ENCODE results near the gene MSH2.
"Not testable (repeated sequence)": the region's sequence is repeated elsewhere in the genome, so short reads cannot be mapped to it uniquely, and the experiment has no call there.

MSH2 gene

DNA sequence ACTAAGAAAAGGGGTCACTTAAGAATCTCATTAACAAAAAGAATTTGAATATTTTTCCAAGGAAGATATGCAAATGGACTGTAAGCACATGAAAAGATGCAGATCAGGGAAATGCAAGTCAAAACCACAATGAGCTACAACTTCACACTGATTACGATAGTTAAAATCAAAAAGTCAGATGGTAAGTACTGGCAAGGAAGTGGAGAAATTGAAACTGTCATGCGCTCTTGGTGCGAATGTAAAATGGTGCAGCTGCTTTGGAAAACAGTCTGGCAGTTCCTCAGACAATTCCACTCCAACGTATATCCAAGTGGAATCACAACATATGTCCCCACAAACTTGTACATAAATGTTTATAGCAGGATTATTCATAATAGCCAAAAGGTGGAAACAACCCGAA lies 81.4 kb downstream of the MSH2 start:
- no peak for DNase-seq (ENCODE audit: low read depth in 3 of 3)

DNA sequence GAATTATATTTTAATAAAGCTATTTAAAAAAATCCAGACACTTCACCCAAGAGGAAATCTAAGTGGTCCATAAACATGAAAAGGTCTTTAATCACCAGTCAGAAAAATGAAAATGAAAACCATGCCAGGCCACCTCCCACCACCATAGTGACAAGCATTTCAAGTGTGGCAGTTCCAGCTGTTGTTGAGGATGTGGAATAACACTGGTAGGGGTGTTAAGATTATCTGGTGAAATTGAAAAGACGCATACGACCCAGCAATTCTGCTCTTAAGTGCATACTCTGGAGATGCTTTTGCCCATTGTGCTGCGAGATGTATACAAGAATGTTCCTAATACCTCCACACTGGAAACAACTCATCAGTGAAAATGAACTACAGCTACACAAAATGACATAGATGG lies 82.2 kb downstream of the MSH2 start:
- no peak for DNase-seq (ENCODE audit: low read depth in 3 of 3)

DNA sequence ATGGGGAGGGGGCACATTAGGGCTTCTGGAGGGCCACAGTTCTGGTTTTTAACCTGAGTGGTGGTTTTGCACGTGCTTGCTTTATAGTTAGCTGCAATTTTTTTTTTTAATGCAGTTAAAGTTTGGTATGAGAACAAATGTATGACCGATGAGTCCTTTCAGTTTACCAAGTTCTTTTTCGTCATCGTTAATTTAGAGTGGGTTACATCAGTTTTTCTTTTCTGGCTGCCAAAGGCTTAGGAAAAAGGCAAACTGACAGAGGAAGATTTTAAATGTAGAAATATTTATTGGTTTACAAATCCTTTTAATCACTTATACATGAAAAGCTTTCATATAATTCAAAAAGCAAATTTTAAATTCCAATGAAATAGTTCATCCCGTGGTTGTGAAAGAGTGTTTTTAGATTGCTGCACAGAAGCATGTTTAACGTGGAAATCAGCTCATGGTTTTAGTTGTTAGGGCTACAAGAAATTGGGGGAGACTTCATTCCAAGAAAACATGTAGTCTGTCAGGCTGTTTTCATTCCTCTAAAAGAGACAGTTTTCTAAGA lies 82.9 kb downstream of the MSH2 start:
- DNase-seq (ENCODE audit: low read depth in 3 of 3) = no peak

DNA sequence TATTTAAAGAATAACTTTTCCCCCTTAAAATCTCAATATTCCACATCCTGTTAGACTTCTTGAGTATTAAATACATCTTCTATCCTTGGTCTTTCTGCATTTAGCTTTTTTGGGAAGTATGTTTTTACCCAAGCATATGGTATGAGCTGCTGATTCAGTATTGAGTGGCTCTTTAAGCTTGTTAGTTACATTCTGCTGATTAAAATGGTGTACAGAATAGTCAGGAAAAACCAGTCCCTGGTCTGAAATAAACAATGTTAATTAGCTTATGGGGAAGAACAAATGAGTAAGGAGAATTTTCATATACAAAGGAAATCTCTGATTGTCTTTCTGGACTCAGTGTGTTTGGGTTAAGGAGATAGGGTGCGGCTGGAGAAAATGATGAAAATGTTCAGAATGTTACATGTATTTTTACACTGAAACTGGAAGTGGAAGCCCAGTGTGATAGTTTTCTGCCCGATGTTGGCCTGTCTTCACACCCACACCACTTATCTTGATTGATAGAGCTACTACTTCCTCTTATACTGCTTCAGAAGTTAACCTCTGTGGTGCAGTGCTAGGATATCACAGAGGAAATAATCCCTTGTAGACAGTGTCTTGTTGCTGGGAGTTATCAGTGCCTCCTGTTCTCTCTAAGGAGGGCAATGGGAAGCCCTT lies 84.0 kb downstream of the MSH2 start:
- no peak for DNase-seq (ENCODE audit: low read depth in 3 of 3)

DNA sequence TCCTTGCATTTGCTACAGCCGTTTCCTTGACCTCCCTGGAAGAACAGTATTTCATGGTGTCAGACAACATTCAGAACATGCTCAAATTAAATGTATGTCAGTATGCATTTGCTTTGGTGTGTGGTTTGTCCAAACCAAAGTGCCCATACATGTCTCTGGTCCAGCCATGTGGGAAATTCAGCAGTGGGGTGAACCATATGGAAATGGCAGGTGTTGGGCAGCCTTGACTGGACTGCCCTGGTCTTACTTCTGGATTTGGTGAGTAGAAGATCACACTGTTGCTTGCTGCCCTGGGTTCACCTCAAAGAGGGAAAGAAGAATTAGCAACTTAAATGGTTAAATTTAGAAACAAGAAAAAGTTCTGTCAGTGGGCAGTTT lies 84.5 kb downstream of the MSH2 start:
- DNase-seq (ENCODE audit: low read depth in 3 of 3) = no peak

DNA sequence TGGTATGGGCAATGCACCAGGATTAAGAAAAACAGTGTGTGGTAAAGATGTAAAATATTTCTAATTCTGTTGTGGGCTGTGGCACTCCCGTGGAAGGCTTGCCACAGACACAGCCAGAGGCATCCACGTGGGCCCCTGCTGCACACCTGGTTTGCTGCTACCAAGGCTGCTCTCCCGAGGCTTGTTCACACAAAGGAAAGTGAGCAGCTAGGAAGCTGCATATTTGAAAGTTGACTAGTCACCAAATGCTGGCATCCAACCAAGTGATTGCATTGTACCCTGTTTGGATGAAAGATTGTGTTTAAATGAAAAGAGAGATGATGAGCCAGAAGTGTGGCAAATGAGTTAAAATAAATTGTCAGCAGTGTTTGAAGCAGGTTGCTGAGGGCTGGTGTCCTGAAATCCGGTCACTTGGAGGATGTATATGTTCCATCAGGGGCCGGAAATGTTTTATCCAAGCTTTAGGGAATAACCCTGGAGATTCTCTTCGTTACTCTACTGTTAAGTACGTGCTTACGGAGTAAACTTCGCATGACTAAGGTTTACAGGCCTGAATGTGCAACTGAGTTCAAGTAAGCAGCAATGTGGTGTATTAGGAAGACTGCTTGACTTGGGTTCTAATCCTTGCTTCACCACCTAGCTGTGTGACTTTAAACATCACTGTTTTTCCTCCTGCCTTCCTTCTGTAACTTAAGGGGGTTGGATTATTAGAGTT lies 86.1 kb downstream of the MSH2 start:
- no peak for DNase-seq (ENCODE audit: low read depth in 3 of 3)

DNA sequence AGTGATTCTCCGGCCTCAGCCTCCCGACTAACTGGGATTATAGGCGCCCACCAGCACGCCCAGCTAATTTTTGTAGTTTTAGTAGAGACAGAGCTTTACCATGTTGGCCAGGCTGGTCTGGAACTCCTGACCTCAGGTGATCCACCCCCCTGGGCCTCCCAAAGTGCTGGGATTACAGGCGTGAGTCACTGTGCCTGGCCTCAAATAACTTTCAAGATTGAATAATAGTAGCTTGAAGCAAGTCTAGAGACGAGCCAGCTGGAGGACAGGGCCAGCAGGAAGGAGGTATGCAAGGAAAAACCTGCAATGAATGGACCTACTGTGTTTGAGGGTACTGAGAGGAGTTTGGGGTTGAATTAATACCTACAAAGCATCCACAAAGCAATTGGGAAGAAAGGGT lies 87.5 kb downstream of the MSH2 start:
- no peak for DNase-seq (ENCODE audit: low read depth in 3 of 3)

DNA sequence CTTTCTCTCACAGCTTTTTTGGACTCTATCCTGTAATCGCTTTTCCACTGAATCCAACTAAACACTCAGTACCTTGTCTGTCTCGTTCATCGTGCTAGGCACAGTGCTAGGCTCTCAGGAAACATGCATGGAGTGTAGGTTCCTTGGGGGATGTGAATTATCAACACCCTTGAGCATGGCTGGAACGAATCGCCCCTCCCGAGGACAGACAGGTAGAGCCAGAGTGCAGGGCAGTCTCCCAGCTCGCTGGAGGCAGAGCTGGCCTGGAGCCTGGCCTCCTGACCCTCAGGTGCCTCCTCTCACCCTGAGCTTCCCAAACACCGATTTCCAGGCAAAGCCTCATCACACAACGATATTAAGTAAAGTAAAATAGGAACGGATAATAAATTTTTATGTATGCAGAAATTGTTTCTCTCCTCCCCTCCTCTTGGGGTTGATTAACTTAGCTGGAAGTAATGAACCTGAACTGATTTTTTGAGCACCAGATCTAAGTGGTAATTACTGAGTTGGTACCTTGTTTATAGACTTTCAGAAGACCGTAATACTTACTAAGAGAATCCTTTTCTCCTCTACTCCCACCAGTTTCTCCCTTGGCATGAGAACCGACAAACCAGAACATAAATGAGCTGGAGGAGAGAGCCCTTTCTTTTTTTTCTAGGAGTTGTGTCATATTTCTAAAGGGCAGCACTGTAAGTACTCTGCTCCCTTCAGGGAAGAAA lies 90.5 kb downstream of the MSH2 start:
- no peak for DNase-seq (ENCODE audit: low read depth in 3 of 3)

DNA sequence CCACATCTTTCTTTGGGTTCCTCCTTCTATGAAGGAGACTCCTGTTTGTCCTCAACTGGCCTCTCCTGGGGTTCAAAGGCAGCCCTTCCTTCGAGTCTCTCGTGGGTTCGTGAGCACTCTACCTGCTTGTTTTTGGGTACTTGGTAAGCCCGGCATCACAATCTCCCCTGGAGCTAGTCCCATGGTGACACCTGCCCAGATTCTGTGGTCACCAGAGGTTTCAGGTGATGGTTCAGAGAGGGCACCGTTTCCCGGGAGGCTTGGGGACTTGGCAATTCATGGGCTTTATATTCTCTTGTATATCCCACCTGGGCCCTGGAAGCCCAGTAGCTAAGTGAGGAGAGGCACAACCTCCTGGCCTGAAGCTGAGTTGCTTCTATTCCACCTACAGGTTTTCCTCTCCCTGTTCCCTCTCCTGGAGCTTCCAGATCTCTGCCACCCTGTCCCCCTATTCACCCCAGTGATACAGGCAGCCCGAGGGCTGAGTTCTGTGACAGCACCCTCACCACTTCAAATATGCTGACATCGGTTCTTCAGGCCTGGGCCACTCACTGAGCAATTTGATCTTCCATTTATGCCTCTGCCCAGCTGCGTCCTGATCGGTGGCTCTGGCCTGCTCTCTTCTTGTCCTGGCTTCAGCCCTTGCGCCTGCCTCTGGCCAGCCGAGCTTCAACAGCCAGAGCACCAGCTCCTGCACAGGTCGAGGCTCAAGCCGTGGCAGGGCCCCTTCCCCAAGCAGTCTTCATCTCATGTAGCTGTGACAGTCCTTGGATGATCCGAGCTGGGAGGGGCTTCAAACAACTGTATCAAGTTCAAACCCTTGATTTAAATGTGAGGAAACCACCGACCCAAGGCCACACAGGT lies 91.5 kb downstream of the MSH2 start:
- DNase-seq (ENCODE audit: low read depth in 3 of 3) = no peak

DNA sequence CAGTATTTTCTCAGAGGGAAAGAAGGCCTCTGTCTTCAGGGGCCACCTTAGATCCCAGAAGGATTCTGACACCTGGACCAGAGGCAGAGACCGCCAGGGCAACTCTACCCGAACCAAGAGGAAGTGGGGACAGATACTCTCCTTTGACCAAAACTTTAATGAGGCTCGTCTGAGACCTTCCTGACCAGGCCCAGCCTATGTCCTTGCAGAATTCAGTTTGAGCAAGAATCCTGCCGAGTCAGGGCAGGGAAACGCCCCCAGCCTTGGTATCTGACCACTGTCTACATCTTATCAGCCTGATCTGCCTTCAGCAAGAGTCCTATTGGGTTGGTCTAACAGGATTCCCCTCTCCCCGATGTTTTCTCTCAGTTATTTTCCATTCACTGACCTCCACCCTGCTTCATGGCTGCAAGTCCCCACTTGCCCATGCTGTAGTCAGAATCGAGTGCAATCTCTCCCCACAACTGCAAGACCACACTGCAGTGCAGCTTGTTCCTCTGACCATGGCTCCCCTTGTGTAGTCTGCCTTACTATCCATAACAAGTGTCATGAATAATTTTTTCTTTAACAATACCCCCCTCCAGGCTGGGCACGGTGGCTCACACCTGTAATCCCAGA lies 95.0 kb downstream of the MSH2 start:
- no peak for DNase-seq (ENCODE audit: low read depth in 3 of 3)

DNA sequence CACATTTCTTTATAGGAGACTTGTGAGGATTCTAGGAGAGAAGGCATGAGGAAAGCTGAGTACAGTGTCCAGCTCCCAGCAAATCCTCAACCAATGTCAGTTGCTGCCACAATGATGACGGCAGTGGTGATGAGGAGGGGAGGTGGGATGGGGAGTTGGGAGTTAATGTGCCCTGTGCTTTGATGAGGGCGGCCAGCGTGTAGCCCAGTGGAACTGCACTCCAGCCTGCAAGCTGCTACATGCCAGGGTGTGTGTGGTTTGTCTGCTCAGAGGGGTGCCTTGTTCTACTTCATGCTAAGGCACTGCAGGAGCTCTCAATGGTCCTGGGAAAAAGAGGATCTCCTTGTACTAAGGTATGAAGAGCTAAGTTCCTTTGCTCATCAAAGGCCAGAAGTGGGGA lies 96.1 kb downstream of the MSH2 start:
- no peak for DNase-seq (ENCODE audit: low read depth in 3 of 3)

DNA sequence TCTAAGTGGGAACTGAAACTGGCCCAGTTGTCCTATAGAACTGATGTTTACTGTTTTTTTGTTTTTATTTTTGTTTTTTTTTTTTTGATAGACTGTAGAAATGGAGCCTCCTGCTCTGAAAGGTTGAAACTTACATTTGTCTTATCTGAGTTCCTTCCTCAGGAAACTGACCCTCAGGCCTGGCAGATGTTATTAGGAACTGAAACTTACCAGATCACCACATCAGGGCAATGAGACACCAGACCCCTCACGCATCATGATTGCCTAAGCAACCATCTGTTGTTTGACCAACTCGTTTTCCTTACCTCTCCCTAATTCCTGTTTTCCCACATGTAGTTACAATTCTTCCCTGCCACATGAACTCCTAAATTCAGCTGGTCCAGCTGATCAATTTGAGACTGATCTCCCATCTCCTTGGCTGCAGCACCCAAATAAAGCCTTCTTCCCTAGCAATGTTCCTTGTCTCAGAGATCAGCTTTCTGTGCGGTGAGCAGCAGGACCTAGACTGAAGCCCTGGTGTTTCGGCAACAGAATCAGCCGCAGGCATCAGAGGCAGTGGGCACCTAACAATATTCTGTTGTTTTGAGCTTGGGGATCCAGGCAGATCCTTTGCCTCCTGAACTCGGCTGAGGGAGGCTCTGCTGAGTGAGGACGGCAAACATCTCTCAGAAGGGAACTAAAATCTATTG lies 96.8 kb downstream of the MSH2 start:
- no peak for DNase-seq (ENCODE audit: low read depth in 3 of 3)

DNA sequence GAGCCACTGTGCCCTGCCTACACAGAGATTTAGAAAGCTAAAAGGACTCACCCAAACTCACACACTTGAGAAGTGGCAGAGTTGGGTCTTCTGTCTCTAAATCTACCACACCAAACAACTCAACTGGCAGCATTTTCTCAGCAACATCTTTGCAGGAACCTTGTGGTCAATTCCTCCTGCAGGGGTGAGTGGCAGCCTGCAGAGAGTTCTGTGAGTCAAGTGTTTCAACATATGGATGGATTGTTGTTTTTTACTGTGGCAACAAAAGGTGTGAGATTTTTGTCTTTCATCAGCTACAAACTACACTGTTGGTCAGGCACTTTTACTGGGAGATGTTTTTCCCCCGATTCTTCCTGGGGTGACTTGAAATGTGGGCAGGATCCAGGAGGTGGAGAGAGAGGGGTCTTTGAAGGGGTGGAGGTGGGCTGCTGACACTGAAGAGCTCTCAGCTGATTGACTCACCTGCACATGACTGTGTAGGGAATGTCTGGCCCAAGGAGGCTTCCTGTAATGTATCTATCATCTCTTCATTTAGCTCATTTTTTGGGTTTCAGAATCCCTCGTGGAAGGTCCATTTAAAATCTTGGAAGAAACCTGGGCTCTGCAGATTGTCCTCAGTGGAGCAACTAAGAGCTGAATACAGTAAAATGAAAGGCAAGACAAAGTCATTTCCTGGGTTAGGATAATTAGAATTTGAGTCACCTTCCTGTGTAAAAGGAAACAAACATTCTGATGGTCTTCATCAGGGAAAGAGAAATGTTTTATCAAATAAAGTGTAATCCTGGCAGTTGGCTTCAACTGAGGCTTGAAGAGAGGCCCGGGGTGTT lies 98.6 kb downstream of the MSH2 start:
- no peak for DNase-seq (ENCODE audit: low read depth in 3 of 3)

DNA sequence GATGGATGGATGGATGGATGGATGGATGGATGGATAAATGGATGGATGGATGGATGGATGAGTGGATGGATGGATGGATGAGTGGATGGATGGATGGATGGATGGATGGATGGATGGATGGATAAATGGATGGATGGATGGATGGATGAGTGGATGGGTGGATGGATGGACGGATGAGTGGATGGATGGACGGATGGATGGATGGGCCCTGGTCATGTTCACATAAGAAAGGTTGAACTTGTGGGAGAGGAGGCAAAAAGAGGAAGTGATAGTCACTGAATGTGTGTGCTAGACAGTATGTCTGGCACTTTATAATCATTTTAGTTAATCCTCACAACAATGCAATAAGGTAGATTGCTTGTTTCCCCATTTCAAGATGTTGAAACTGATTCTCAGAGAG lies 99.5 kb downstream of the MSH2 start:
- not testable (repeated sequence) for DNase-seq (ENCODE audit: low read depth in 3 of 3)

DNA sequence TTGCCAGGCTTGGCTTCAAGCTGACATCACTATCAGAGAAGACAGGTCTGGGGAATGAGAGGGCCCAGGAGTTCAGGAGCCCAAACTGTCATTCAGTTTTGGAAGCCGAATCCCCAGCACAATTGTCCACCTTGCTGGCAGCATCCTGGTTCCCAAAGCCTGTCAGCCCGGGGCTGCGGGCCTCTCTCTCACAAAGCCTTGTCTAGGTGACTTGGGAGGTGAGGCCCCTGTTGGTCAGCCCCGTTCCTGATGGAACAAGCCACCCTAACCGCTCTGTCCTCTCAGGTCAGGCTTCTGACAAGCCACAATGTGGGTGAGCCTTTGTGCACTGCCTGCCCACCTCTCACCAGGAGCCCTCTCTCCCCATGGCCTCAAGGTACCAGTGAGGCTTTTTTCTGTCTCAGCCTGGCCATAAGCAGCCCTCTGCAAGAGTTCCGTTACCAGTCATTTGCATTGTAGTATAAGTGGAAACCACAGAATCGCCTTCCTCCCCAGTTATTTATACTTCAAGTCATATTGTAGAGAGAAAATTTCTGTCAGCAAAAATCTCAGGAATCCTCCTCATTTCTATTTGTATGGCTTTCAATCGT lies 100.6 kb downstream of the MSH2 start:
- DNase-seq (ENCODE audit: low read depth in 3 of 3) = no peak

DNA sequence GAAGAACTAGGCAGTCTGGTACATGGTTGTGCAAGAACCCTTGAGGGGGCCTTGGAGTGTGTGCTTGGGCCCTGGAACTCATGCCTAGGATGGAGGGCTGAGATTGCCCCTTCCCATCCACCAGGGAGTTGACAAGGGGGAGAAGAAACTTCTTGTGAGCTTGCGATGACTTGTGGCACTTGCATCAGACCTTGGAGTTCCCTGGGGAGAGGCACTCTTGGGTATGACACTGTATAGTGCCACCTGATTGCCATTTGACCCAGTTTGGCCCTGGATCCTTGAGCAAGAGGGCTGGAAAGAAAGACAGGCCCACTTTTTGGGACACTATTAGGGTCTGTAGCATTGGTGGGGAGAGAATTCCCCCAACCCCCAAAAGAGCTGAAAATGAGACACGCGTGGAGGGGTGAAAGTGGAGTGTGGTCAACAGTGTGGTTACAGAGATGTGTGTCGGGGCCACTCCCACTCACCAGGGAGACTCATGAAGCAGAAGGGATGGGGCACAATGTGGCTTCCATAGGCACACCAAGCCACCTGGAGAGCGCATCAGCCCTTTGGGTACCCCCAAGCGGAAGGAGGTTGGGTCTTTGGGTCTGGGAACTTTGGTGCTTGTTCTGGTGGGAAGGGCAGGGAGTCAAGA lies 101.3 kb downstream of the MSH2 start:
- DNase-seq (ENCODE audit: low read depth in 3 of 3) = no peak

DNA sequence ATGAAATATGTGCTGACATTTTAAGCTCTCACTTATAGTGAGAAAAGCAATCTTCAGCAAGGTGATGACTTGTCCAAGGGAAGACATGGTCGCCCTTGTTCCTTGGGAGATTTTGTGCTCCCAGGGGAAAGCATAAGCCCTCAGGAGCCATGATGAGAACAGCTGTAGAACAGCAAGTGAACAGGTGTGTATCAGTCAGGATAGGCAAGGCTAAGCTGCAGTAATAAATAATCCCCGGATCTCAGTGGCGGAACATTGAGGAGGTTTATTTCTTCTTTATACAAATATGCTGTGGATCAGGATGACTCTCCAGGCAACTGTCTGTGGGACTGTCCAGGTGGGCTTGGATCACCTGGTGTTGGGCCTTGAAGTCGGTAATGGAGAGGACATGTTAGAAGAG lies 103.1 kb downstream of the MSH2 start:
- DNase-seq (ENCODE audit: low read depth in 3 of 3) = no peak

DNA sequence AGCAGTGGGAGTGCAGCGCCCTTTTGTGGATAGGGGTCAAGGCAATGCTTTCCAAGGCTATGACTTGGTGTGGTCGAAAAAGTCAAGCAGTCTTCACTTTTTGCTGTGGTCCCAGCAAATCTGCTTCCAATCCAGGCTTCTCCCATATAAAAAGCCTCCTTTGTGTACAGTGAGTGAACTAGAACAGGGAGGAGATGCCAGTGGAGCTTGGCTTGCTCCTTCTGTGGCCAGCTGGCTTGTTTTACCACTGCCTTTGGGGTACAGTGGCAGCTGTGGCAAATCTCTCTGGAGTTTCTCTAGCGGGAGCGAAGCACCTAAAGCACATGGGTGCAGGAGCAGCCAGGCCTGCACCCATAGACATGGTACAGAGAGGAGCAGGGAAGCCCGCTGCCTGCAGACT lies 103.5 kb downstream of the MSH2 start:
- DNase-seq (ENCODE audit: low read depth in 3 of 3) = no peak

DNA sequence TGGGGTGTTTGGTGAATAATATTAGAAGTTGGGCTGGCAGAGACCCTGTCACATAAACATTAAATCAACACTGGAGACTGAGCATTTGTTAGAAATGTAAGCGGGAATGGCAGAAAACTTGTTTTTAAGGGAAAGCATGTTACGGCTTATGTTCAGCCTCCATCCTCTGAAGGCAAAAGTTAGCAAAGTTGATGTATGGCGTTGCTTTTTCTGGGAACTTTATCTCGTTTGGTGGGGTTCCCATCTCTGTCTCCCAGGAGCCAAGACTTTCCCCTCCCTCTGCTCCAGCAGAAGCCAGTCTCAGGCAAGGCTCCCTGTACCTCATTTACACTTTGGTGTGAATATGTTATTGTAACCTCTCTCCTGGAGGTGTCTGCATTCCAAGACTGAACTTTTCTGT lies 105.1 kb downstream of the MSH2 start:
- no peak for DNase-seq (ENCODE audit: low read depth in 3 of 3)
